ENCODE results near the gene LAMC1.

The LAMC1 gene

GRCh38 chr1:183103577-183103976 lies 80.4 kb downstream of the LAMC1 start:
- TF ChIP-seq CTCF (IDR thresholded peaks at IDR 0.05; ENCODE audit: low read depth, low read length): no peak
- in situ Hi-C loops (cut with HindIII; ENCODE audit: low sequenced_read_pairs): no loop called here
- no peak overlapping the region for H3K4me3 ChIP-seq (ENCODE audit: low read depth, low read length)

GRCh38 chr1:183105449-183105848 lies 82.2 kb downstream of the LAMC1 start:
- peak; percentile 73 for DNase-seq (ENCODE audit: low read depth, low spot score)
- in situ Hi-C loops (cut with HindIII; ENCODE audit: low sequenced_read_pairs): no loop called here
- no peak for TF ChIP-seq CTCF (IDR thresholded peaks at IDR 0.05; ENCODE audit: low read depth, low read length)
- H3K4me3 ChIP-seq (ENCODE audit: low read depth, low read length): no peak overlapping the region

More at GRCh38 chr1:183103577-183103976, 80.4 kb downstream of the LAMC1 start:
- no peak for DNase-seq (ENCODE audit: low read depth, low spot score)

- peak; percentile 26 for DNase-seq (ENCODE audit: low read depth, low spot score)
- H3K4me3 ChIP-seq (ENCODE audit: low read depth, low read length): no peak overlapping the region
- TF ChIP-seq CTCF (IDR thresholded peaks at IDR 0.05; ENCODE audit: low read depth, low read length): no peak
- in situ Hi-C loops (cut with HindIII; ENCODE audit: low sequenced_read_pairs): no loop called here
Measured at GRCh38 chr1:183106166-183106565, 82.9 kb downstream of the LAMC1 start.

- in situ Hi-C loops (cut with HindIII; ENCODE audit: low sequenced_read_pairs): no loop called here
- H3K4me3 ChIP-seq (ENCODE audit: low read depth, low read length): no peak overlapping the region
- DNase-seq (ENCODE audit: low read depth, low spot score): no peak
- no peak for TF ChIP-seq CTCF (IDR thresholded peaks at IDR 0.05; ENCODE audit: low read depth, low read length)
Measured at GRCh38 chr1:183106746-183107145, 83.5 kb downstream of the LAMC1 start.

GRCh38 chr1:183110326-183110880 lies 87.2 kb downstream of the LAMC1 start:
- in situ Hi-C loops (cut with HindIII; ENCODE audit: low sequenced_read_pairs): no loop called here
- no peak for DNase-seq (ENCODE audit: low read depth, low spot score)
- H3K4me3 ChIP-seq (ENCODE audit: low read depth, low read length): no peak overlapping the region
- no peak for TF ChIP-seq CTCF (IDR thresholded peaks at IDR 0.05; ENCODE audit: low read depth, low read length)

- in situ Hi-C loops (cut with HindIII; ENCODE audit: low sequenced_read_pairs): no loop called here
- no peak for DNase-seq (ENCODE audit: low read depth, low spot score)
- TF ChIP-seq CTCF (IDR thresholded peaks at IDR 0.05; ENCODE audit: low read depth, low read length): no peak
- no peak overlapping the region for H3K4me3 ChIP-seq (ENCODE audit: low read depth, low read length)
Measured at GRCh38 chr1:183114441-183114840, 91.2 kb downstream of the LAMC1 start.

GRCh38 chr1:183116416-183116815 lies 93.2 kb downstream of the LAMC1 start:
- H3K4me3 ChIP-seq (ENCODE audit: low read depth, low read length): no peak overlapping the region
- TF ChIP-seq CTCF (IDR thresholded peaks at IDR 0.05; ENCODE audit: low read depth, low read length): no peak
- no peak for DNase-seq (ENCODE audit: low read depth, low spot score)
- in situ Hi-C loops (cut with HindIII; ENCODE audit: low sequenced_read_pairs): no loop called here

Measured in astrocyte of the spinal cord (primary cell).